ENCODE measurements around the gene MYH9. TPM values are rescaled to one million over a fixed set of nuclear protein-coding genes. Genes with fewer than 3 reads are reported as not detected.
"Not testable (repeated sequence)": the region's sequence is repeated elsewhere in the genome, so short reads cannot be mapped to it uniquely, and the experiment has no call there.

MYH9 gene
- total RNA-seq, 2 experiments from 2014 or later, result 624 to 679 TPM

GRCh38 chr22:36292823-36293530, 94.8 kb downstream of the MYH9 start:
- H3K36me3 Mint-ChIP-seq (ENCODE audit: low read depth), result peaks cover 85% of the 10 kb centered on the region
- ChIA-PET POLR2A (interaction anchor here (1.5 to 2.7 kb wide), 3 partner anchors 12 to 36 kb away, joined by 6 to 9 read pairs (median 8); no protein-coding TSS in a partner anchor), CTCF (interaction anchor here (0.8 to 2.5 kb wide), 5 partner anchors 9 to 177 kb away, joined by 3 to 15 read pairs (median 4); no protein-coding TSS in a partner anchor)
- H3K27ac Mint-ChIP-seq, result no peak overlapping the region
- ATAC-seq (no peak), DNase-seq (no peak)
- intact Hi-C loops (cut with micrococcal nuclease), result no loop called here
- no peaks in the 10 kb centered on the region for H3K9me3 Mint-ChIP-seq
- no peak overlapping the region for H3K4me3 Mint-ChIP-seq
- peaks cover 31% of the 10 kb centered on the region for H3K4me1 Mint-ChIP-seq (ENCODE audit: low read depth)
- TF ChIP-seq, protein P1, sequence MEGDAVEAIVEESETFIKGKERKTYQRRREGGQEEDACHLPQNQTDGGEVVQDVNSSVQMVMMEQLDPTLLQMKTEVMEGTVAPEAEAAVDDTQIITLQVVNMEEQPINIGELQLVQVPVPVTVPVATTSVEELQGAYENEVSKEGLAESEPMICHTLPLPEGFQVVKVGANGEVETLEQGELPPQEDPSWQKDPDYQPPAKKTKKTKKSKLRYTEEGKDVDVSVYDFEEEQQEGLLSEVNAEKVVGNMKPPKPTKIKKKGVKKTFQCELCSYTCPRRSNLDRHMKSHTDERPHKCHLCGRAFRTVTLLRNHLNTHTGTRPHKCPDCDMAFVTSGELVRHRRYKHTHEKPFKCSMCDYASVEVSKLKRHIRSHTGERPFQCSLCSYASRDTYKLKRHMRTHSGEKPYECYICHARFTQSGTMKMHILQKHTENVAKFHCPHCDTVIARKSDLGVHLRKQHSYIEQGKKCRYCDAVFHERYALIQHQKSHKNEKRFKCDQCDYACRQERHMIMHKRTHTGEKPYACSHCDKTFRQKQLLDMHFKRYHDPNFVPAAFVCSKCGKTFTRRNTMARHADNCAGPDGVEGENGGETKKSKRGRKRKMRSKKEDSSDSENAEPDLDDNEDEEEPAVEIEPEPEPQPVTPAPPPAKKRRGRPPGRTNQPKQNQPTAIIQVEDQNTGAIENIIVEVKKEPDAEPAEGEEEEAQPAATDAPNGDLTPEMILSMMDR (IDR thresholded peaks at IDR 0.05), result no peak
- no peaks in the 10 kb centered on the region for H3K27me3 Mint-ChIP-seq

DNA sequence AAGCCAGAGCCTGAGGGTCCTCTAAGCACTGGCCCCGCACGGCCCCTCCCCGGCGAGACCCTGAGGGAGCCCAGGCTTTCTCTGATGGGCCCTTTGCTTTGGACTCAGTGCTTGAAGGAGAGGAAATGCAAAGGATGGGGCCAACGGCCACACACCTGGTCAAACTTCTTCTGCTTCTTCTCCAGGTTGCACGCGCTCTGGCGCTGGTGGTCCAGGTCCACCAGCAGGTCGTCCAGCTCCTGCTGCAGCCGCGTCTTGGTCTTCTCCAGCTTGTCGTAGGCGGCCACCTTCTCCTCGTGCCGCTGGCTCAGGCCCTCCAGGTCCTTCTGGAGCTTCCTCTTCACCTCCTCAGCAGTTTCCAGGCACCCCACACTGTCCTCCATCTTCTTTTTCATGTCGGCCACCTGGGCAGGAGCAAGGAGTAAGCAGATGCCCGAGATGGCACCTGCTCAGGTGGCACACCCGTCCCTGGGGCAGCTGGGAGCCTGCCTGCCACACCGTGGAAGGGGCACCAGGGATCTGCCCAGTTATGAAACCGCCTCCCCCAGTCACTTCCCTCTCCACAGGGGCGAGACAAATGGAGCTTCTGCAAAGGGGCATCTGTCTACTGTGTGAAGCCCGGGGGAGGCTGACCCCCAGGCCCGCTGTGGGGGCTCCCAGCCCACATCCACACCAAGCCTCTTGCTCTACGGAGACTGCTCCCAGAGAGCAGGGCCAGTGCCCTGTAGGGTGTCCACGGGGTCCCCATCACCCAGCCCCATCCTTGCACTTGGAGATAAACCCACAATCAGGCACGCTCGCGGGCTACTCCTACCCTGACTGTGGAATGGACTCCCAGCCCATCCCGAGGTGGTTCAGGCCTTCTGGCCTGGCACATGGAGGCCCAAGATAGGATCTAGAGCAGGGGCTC, 95.7 kb downstream of the MYH9 start:
- peaks cover 83% of the 10 kb centered on the region for H3K36me3 Mint-ChIP-seq (ENCODE audit: low read depth)
- peaks cover 33% of the 10 kb centered on the region for H3K4me1 Mint-ChIP-seq (ENCODE audit: low read depth)
- no peaks in the 10 kb centered on the region for H3K9me3 Mint-ChIP-seq
- no peak overlapping the region for H3K4me3 Mint-ChIP-seq
- ATAC-seq (no peak), DNase-seq (no peak)
- POLR2A ChIA-PET, result interaction anchor here (0.5 to 2.7 kb wide), 2 partner anchors 11 kb away, joined by 3 to 9 read pairs; no protein-coding TSS in a partner anchor
- H3K27ac Mint-ChIP-seq, result peak overlapping the region; percentile 55
- intact Hi-C loops (cut with micrococcal nuclease), result no loop called here
- no peaks in the 10 kb centered on the region for H3K27me3 Mint-ChIP-seq
- CTCF ChIA-PET, result interaction anchor here (1.3 to 2.5 kb wide), 2 partner anchors 10 to 177 kb away, joined by 3 to 15 read pairs; no protein-coding TSS in a partner anchor
- TF ChIP-seq, protein P1 (IDR thresholded peaks at IDR 0.05), result no peak

- DNase-seq; H3K4me3 Mint-ChIP-seq; intact Hi-C loops (cut with micrococcal nuclease); ATAC-seq; H3K27me3 Mint-ChIP-seq; H3K27ac Mint-ChIP-seq; H3K9me3 Mint-ChIP-seq: not testable (repeated sequence)
- CTCF ChIA-PET, result interaction anchor here (2.1 to 2.3 kb wide), 2 partner anchors 9 to 11 kb away, joined by 7 to 15 read pairs; no protein-coding TSS in a partner anchor
- H3K36me3 Mint-ChIP-seq (ENCODE audit: low read depth), result peaks cover 87% of the 10 kb centered on the region
- peaks cover 35% of the 10 kb centered on the region for H3K4me1 Mint-ChIP-seq (ENCODE audit: low read depth)
- POLR2A ChIA-PET, result interaction anchor here (1.8 kb wide), 1 partner anchor 8 kb away, joined by 4 read pairs; no protein-coding TSS in a partner anchor
Measured at GRCh38 chr22:36290391-36291075, 97.2 kb downstream of the MYH9 start.

DNA sequence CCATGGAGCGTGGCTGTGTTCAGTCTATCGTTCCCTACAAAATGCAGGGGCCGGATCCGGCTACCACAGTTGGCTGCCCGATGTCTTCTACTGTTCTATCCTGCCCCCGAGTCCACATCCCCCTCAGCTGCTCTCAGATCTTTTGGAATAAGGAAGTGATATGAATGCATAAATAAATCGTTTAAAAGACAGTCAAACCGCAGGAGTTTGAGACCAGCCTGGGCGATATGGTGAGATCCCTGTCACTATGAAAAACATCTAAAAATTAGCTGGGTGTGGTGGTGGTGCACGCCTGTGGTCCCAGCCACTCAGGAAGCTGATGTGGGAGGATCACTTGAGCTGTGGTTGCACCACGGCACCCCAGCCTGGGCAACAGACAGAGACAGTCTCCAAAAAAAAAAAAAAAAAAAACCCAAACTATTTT, 97.8 kb downstream of the MYH9 start:
- H3K4me3 Mint-ChIP-seq; ATAC-seq; H3K9me3 Mint-ChIP-seq; intact Hi-C loops (cut with micrococcal nuclease); H3K27me3 Mint-ChIP-seq: not testable (repeated sequence)
- CTCF ChIA-PET, result interaction anchor here (1.1 to 2.5 kb wide), 5 partner anchors 10 to 196 kb away, joined by 3 to 15 read pairs (median 7); no protein-coding TSS in a partner anchor
- Mint-ChIP-seq H3K4me1 (ENCODE audit: low read depth) (peaks cover 35% of the 10 kb centered on the region), H3K27ac (peak overlapping the region; percentile 71), H3K36me3 (ENCODE audit: low read depth) (peaks cover 83% of the 10 kb centered on the region)
- peak; percentile 18 for DNase-seq
- POLR2A ChIA-PET, result interaction anchor here (1.2 to 1.8 kb wide), 2 partner anchors 9 to 12 kb away, joined by 3 to 4 read pairs; no protein-coding TSS in a partner anchor

DNA sequence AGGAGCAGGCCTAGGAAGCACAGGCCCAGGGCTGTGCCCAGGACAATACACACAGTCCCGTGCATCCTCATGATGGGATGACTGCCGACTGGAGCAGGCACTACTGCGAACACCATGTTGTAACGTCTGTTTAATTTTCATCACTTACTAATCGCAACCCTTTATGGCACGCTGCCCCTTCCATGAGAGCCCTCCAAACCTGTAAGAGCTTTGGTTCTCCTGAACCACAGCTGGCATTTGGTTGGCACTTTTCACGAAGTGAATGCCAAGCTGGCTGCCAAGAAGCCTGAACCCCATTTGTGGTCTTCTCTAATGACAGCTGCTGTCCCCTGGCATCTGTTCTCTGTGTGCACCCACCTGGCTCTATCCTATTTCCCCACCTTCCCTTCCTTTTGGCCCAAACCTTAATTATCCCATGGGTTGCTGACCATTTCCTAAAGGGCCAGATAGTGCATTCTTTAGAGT, 98.3 kb downstream of the MYH9 start:
- Mint-ChIP-seq H3K27me3 (no peaks in the 10 kb centered on the region), H3K4me3 (no peak overlapping the region), H3K4me1 (ENCODE audit: low read depth) (peaks cover 34% of the 10 kb centered on the region), H3K27ac (peak overlapping the region; percentile 71), H3K9me3 (no peaks in the 10 kb centered on the region), H3K36me3 (ENCODE audit: low read depth) (peaks cover 79% of the 10 kb centered on the region)
- DNase-seq (no peak), ATAC-seq (no peak)
- CTCF ChIA-PET, result interaction anchor here (1.1 to 2.5 kb wide), 5 partner anchors 10 to 197 kb away, joined by 3 to 15 read pairs (median 7); no protein-coding TSS in a partner anchor
- POLR2A ChIA-PET, result interaction anchor here (0.9 to 1.8 kb wide), 4 partner anchors 9 to 220 kb away, joined by 3 to 4 read pairs (median 3); no protein-coding TSS in a partner anchor
- intact Hi-C loops (cut with micrococcal nuclease), result no loop called here
- TF ChIP-seq, protein P1 (IDR thresholded peaks at IDR 0.05), result no peak
